ENCODE results near the gene TRPC3. TPM values are rescaled to one million over a fixed set of nuclear protein-coding genes. Genes with fewer than 3 reads are reported as not detected.

The TRPC3 gene
- total RNA-seq, 1 experiment from 2014 or later = 0.25 TPM

- CTCF ChIA-PET = interaction anchor here (1.5 kb wide), 1 partner anchor 90 kb away, joined by 3 read pairs; no protein-coding TSS in a partner anchor
- RAD21 ChIA-PET (ENCODE audit: low non-redundant PET in 1 of 2, low total read pairs in 2 of 2, uncharacterized antibody in 2 of 2, unreplicated experiment in 2 of 2) = no interaction called here
- Histone ChIP-seq H3K27ac (ENCODE audit: low read depth, low read length) (no peak overlapping the region), H3K79me2 (ENCODE audit: insufficient read depth, low read length) (no peaks in the 10 kb centered on the region), H3K36me3 (ENCODE audit: control insufficient read depth in 1 of 2, insufficient read depth in 2 of 2, low read length in 2 of 2) (no peaks in the 10 kb centered on the region), H4K20me1 (ENCODE audit: insufficient read depth) (no peaks in the 10 kb centered on the region), H3K9me2 (ENCODE audit: insufficient read depth) (no peaks in the 10 kb centered on the region), H3K4me3 (replicated peaks in 1 of 2; ENCODE audit: low read depth in 1 of 2, low read length in 2 of 2) (no peak overlapping the region), H2AFZ (ENCODE audit: low read depth, low read length, poor library complexity, severe bottlenecking) (no peak overlapping the region), H3K4me1 (ENCODE audit: control insufficient read depth in 1 of 2, insufficient read depth in 2 of 2, low read length in 2 of 2) (peaks cover 0 to 5% of the 10 kb centered on the region in 2 experiments; a peak in 1 of 4 replicates), H3K4me2 (ENCODE audit: low read length) (no peak overlapping the region), H3K9ac (ENCODE audit: low read length) (no peak overlapping the region), H3K27me3 (ENCODE audit: insufficient read depth, low read length) (no peaks in the 10 kb centered on the region), H3K9me3 (ENCODE audit: control insufficient read depth in 1 of 2, insufficient read depth in 1 of 2, low read depth in 1 of 2, low read length in 2 of 2) (no peaks in the 10 kb centered on the region)
- TF ChIP-seq SIN3A (IDR thresholded peaks at IDR 0.05; ENCODE audit: low read depth) (no peak), CTCF (IDR thresholded peaks at IDR 0.05 in 2 of 3, conservative IDR thresholded peaks at IDR 0.05 in 1 of 3; ENCODE audit: borderline replicate concordance in 1 of 3, insufficient read depth in 1 of 3, low read depth in 2 of 3, low read length in 2 of 3) (no peak), RAD21 (IDR thresholded peaks at IDR 0.05; ENCODE audit: low read depth) (no peak), EZH2 (IDR thresholded peaks at IDR 0.05) (no peak), TCF7L2 (IDR thresholded peaks at IDR 0.05; ENCODE audit: borderline replicate concordance, extremely low read depth, insufficient read depth, insufficient read length) (no peak), POLR2A (IDR thresholded peaks at IDR 0.05; ENCODE audit: borderline replicate concordance, extremely low read depth, insufficient read depth, insufficient read length) (no peak), ZNF274 (IDR thresholded peaks at IDR 0.05; ENCODE audit: low read depth, low read length) (no peak), CBX3 (IDR thresholded peaks at IDR 0.05; ENCODE audit: low read depth) (no peak), REST (IDR thresholded peaks at IDR 0.05; ENCODE audit: low read depth) (no peak), ATF3 (IDR thresholded peaks at IDR 0.05) (no peak), EZH2phosphoT487 (IDR thresholded peaks at IDR 0.05; ENCODE audit: borderline replicate concordance) (no peak), MAX (IDR thresholded peaks at IDR 0.05) (no peak)
- intact Hi-C loops (cut with micrococcal nuclease) = no loop called here
- POLR2A ChIA-PET = no interaction called here
- DNase-seq (ENCODE audit: low read depth, low spot score) = no peak
- no TSS peak for BruUV-seq (replicated peaks)
- ATAC-seq = no peak
Observed at GRCh38 chr4:121990489-121990888, 38.6 kb upstream of the TRPC3 start.

Data from HCT116 (cell line).